ENCODE results near the gene SH3BP1.
A peak's percentile ranks its signal among the peaks of the same experiment; 100 is the strongest.

GRCh38 chr22:37609240-37610152, 30.0 kb upstream of the SH3BP1 start:
- TF ChIP-seq TAF1 (IDR thresholded peaks at IDR 0.05; ENCODE audit: low read depth, low read length) (peak; percentile 98), POU2F2 (IDR thresholded peaks at IDR 0.05; ENCODE audit: low read depth, low read length) (no peak), POLR2A (IDR thresholded peaks at IDR 0.05; ENCODE audit: low read depth, low read length) (peak; percentile 15), POLR2AphosphoS5 (IDR thresholded peaks at IDR 0.05; ENCODE audit: low read depth, low read length) (peak; percentile 51)

All from GM12891 (cell line).